ENCODE measurements around the gene CDH22.

The CDH22 gene

DNA sequence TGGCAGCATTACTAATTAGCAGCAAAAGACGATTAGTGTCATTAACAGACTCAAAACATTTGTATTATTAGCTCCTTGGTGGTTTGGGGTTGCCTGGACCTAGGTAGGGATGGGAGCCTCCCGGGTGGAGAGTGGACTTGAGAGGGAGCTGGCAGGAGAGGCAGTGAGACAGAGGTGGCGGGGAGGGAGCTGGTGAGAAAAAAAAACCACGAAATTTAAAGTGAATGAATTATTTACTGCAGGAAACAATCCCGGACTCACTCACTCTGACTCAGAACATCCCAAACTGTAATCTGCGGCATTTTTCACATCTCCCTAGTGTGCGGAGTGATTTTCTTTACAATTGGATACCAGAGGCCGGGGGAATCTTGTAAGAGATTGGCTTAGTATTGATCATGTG lies 14.3 kb upstream of the CDH22 start:
- Histone ChIP-seq H4K20me1 (ENCODE audit: insufficient read depth, low read length) (no peaks in the 10 kb centered on the region), H3K9me3 (ENCODE audit: insufficient read depth, low read length) (no peaks in the 10 kb centered on the region), H3K27ac (ENCODE audit: low read length) (no peak overlapping the region), H2AFZ (ENCODE audit: low read depth, low read length) (no peak overlapping the region), H3K4me2 (ENCODE audit: low read length) (no peak overlapping the region), H3K79me2 (ENCODE audit: low read length) (no peaks in the 10 kb centered on the region), H3K4me1 (ENCODE audit: low read length) (no peaks in the 10 kb centered on the region), H3K4me3 (ENCODE audit: low read length) (no peak overlapping the region), H3K9ac (ENCODE audit: low read length) (no peak overlapping the region), H3K36me3 (replicated peaks; ENCODE audit: low read depth, low read length) (no peaks in the 10 kb centered on the region), H3K27me3 (ENCODE audit: low read depth, low read length) (peaks cover 80% of the 10 kb centered on the region)
- TF ChIP-seq EZH2phosphoT487 (IDR thresholded peaks at IDR 0.05; ENCODE audit: low read depth): no peak

DNA sequence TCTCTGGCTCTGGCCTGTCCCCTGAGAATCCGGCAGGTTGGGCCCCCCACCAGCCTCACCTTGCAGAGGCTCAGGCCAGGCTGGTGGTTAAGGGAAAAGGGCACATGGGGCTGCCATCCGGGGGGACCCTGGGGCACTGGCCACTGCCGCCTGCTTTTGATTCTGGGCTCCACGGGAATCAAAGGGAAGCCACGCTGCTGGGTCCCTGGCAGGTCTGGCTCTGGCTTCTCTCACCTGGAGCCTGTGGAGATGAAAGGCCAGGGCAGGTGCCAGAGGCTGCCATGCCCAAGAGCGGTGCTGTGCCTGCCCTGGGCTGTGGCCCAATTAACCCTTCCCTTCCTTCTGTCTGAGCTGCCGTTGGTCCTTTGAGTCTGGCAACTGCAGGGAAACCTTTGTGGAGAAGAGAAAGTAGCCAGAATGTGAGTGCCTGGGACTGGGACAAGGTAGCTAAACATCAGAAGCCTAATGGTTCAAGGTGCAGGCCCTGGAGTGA lies 9.4 kb upstream of the CDH22 start:
- Histone ChIP-seq H3K9ac (ENCODE audit: low read length) (no peak overlapping the region), H3K4me1 (ENCODE audit: low read length) (no peaks in the 10 kb centered on the region), H3K4me3 (ENCODE audit: low read length) (no peak overlapping the region), H3K27me3 (ENCODE audit: low read depth, low read length) (peaks cover 80% of the 10 kb centered on the region), H3K79me2 (ENCODE audit: low read length) (no peaks in the 10 kb centered on the region), H3K36me3 (replicated peaks; ENCODE audit: low read depth, low read length) (no peaks in the 10 kb centered on the region), H3K27ac (ENCODE audit: low read length) (no peak overlapping the region), H3K4me2 (ENCODE audit: low read length) (no peak overlapping the region), H4K20me1 (ENCODE audit: insufficient read depth, low read length) (no peaks in the 10 kb centered on the region), H3K9me3 (ENCODE audit: insufficient read depth, low read length) (no peaks in the 10 kb centered on the region), H2AFZ (ENCODE audit: low read depth, low read length) (no peak overlapping the region)
- TF ChIP-seq, protein P1, sequence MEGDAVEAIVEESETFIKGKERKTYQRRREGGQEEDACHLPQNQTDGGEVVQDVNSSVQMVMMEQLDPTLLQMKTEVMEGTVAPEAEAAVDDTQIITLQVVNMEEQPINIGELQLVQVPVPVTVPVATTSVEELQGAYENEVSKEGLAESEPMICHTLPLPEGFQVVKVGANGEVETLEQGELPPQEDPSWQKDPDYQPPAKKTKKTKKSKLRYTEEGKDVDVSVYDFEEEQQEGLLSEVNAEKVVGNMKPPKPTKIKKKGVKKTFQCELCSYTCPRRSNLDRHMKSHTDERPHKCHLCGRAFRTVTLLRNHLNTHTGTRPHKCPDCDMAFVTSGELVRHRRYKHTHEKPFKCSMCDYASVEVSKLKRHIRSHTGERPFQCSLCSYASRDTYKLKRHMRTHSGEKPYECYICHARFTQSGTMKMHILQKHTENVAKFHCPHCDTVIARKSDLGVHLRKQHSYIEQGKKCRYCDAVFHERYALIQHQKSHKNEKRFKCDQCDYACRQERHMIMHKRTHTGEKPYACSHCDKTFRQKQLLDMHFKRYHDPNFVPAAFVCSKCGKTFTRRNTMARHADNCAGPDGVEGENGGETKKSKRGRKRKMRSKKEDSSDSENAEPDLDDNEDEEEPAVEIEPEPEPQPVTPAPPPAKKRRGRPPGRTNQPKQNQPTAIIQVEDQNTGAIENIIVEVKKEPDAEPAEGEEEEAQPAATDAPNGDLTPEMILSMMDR (IDR thresholded peaks at IDR 0.05; ENCODE audit: low read depth, low read length): no peak
- no peak for TF ChIP-seq EZH2phosphoT487 (IDR thresholded peaks at IDR 0.05; ENCODE audit: low read depth)

DNA sequence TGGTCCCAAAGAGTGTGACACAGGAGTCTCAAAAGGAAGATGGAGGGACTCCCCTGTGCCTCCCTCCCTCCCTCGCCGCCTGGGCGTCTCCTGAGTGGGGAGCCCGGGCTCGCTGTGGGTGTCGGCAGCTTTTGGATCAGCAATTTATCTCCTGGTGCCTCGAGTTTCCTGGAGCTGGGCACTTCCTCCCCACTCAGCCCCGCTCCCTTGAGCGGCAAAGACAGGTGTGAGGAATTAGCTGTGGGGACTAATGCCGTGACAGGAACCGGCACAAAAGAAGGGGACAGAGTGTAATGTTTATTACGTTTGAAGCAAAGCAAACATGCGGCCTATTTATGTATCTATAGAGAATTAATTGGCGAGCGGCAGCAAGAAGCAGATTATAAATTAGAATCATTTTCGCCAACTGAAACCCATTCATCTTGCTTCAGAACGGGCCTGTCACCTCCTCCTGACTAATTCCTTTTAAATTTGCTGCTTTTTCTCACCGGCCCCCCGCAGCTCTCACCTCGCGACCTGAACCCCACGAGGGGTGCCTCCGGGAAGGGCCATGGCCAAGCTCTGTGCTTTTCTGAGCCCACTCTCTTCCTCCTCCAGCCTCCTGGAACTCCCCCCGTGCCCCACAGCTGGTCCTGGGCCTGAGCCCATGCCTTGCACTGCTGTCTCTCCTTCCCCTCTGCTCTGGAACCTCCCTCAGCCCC lies 8.8 kb upstream of the CDH22 start:
- Histone ChIP-seq H3K4me1 (ENCODE audit: low read length) (no peaks in the 10 kb centered on the region), H3K27me3 (ENCODE audit: low read depth, low read length) (peaks cover 75% of the 10 kb centered on the region), H3K27ac (ENCODE audit: low read length) (no peak overlapping the region), H3K9me3 (ENCODE audit: insufficient read depth, low read length) (no peaks in the 10 kb centered on the region), H2AFZ (ENCODE audit: low read depth, low read length) (no peak overlapping the region), H3K4me3 (ENCODE audit: low read length) (no peak overlapping the region), H3K4me2 (ENCODE audit: low read length) (no peak overlapping the region), H3K9ac (ENCODE audit: low read length) (no peak overlapping the region), H3K36me3 (replicated peaks; ENCODE audit: low read depth, low read length) (no peaks in the 10 kb centered on the region), H4K20me1 (ENCODE audit: insufficient read depth, low read length) (no peaks in the 10 kb centered on the region), H3K79me2 (ENCODE audit: low read length) (no peaks in the 10 kb centered on the region)
- TF ChIP-seq EZH2phosphoT487 (IDR thresholded peaks at IDR 0.05; ENCODE audit: low read depth): no peak
- TF ChIP-seq, protein P1 (IDR thresholded peaks at IDR 0.05; ENCODE audit: low read depth, low read length): no peak

DNA sequence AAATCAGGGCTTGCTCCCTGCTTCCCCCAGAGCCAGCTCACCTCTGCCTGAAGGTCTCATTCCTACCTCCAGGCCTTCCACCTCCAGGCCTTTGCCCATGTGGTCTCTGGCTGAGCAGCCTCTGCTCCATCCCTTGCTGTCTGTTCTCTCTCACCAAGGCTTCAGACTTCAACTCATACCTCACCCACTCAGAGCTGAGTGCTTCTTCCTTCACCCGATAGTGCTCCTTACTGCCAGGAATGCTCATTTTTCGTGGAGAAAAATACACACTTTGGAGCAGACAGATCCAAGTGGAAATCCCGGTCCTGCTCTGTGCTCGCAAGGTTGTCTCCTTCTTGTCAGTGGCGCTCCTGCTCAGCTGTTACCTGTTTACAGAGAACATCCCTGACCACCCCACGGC lies 7.0 kb upstream of the CDH22 start:
- Histone ChIP-seq H3K4me1 (ENCODE audit: low read length) (no peaks in the 10 kb centered on the region), H3K79me2 (ENCODE audit: low read length) (no peaks in the 10 kb centered on the region), H3K4me2 (ENCODE audit: low read length) (no peak overlapping the region), H3K27ac (ENCODE audit: low read length) (no peak overlapping the region), H2AFZ (ENCODE audit: low read depth, low read length) (no peak overlapping the region), H3K36me3 (replicated peaks; ENCODE audit: low read depth, low read length) (no peaks in the 10 kb centered on the region), H3K9me3 (ENCODE audit: insufficient read depth, low read length) (no peaks in the 10 kb centered on the region), H3K4me3 (ENCODE audit: low read length) (no peak overlapping the region), H3K27me3 (ENCODE audit: low read depth, low read length) (peaks cover 72% of the 10 kb centered on the region), H3K9ac (ENCODE audit: low read length) (no peak overlapping the region), H4K20me1 (ENCODE audit: insufficient read depth, low read length) (no peaks in the 10 kb centered on the region)
- TF ChIP-seq EZH2phosphoT487 (IDR thresholded peaks at IDR 0.05; ENCODE audit: low read depth): no peak
- TF ChIP-seq, protein P1 (IDR thresholded peaks at IDR 0.05; ENCODE audit: low read depth, low read length): no peak
